Nephron progenitor cell (in vitro differentiated cells): ENCODE results near the gene RPAP3.

Experiments
- DNase-seq: peaks from one replicate; pipeline ENCODE4 v3.0.0; 2021
- H3K27ac Mint-ChIP-seq: 2 replicates; pipeline ENCODE4 v1.8.0; 2021; ENCODE audit warnings: mild to moderate bottlenecking, moderate library complexity, mixed read lengths
- H3K27me3 Mint-ChIP-seq: 2 replicates; pipeline ENCODE4 v1.8.0; 2021; ENCODE audit warnings: mild to moderate bottlenecking, low read depth, mixed read lengths; ENCODE audit not compliant: poor library complexity
- H3K36me3 Mint-ChIP-seq: 2 replicates; pipeline ENCODE4 v1.8.0; 2021; ENCODE audit warnings: low read depth, mixed read lengths
- H3K4me1 Mint-ChIP-seq: 2 replicates; pipeline ENCODE4 v1.8.0; 2021; ENCODE audit warnings: mixed read lengths
- H3K4me3 Mint-ChIP-seq: 2 replicates; pipeline ENCODE4 v1.8.0; 2021; ENCODE audit warnings: mild to moderate bottlenecking, moderate library complexity, mixed read lengths
- H3K9me3 Mint-ChIP-seq: 2 replicates; pipeline ENCODE4 v1.8.0; 2021; ENCODE audit warnings: mild to moderate bottlenecking, moderate library complexity, mixed read lengths
- TF ChIP-seq, protein P1 (sequence below): fragments of 200-600 bp; sonication (generic); IDR thresholded peaks from 2 replicates; pipeline ENCODE4 v1.5.0; 2021; ENCODE audit warnings: antibody characterized with exemption

The RPAP3 gene

DNA sequence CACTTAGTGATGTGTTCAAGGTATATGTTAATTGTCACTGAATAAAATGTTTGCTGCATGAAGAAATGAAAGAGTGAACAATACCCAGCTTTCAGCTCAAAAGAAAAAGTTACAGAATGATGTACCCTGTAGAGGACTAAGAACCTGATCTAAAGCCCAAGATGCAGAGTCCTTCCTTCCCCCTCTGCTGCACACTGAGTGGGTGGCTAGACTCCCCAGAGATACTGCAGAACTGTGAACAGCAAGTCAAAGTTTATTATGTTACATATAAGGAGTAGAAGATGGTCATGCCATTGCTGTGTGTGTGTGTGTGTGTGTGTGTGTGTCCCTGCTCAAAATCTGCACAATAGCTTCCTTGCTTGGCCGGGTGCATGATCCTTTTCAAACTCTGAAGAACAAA is 83.9 kb downstream of the RPAP3 start:
- TF ChIP-seq, protein P1, sequence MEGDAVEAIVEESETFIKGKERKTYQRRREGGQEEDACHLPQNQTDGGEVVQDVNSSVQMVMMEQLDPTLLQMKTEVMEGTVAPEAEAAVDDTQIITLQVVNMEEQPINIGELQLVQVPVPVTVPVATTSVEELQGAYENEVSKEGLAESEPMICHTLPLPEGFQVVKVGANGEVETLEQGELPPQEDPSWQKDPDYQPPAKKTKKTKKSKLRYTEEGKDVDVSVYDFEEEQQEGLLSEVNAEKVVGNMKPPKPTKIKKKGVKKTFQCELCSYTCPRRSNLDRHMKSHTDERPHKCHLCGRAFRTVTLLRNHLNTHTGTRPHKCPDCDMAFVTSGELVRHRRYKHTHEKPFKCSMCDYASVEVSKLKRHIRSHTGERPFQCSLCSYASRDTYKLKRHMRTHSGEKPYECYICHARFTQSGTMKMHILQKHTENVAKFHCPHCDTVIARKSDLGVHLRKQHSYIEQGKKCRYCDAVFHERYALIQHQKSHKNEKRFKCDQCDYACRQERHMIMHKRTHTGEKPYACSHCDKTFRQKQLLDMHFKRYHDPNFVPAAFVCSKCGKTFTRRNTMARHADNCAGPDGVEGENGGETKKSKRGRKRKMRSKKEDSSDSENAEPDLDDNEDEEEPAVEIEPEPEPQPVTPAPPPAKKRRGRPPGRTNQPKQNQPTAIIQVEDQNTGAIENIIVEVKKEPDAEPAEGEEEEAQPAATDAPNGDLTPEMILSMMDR = no peak
- H3K27me3 Mint-ChIP-seq = no peaks in the 10 kb centered on the region
- H3K36me3 Mint-ChIP-seq = peaks cover 52% of the 10 kb centered on the region
- no peak for DNase-seq
- peaks cover 18% of the 10 kb centered on the region for H3K9me3 Mint-ChIP-seq
- H3K4me1 Mint-ChIP-seq = no peaks in the 10 kb centered on the region
- no peak overlapping the region for H3K4me3 Mint-ChIP-seq
- no peak overlapping the region for H3K27ac Mint-ChIP-seq

GRCh38 chr12:47617476-47617875 is 88.4 kb downstream of the RPAP3 start:
- Mint-ChIP-seq H3K4me1 (no peaks in the 10 kb centered on the region), H3K27ac (no peak overlapping the region), H3K4me3 (no peak overlapping the region), H3K9me3 (peaks cover 24% of the 10 kb centered on the region), H3K36me3 (peaks cover 60% of the 10 kb centered on the region), H3K27me3 (no peaks in the 10 kb centered on the region)
- TF ChIP-seq, protein P1 = no peak
- no peak for DNase-seq

- H3K27me3 Mint-ChIP-seq = no peaks in the 10 kb centered on the region
- TF ChIP-seq, protein P1 = no peak
- no peak for DNase-seq
- no peaks in the 10 kb centered on the region for H3K4me1 Mint-ChIP-seq
- H3K27ac Mint-ChIP-seq = no peak overlapping the region
- H3K9me3 Mint-ChIP-seq = peaks cover 31% of the 10 kb centered on the region
- H3K4me3 Mint-ChIP-seq = no peak overlapping the region
- peaks cover 64% of the 10 kb centered on the region for H3K36me3 Mint-ChIP-seq
Observed at GRCh38 chr12:47616440-47616839, 89.4 kb downstream of the RPAP3 start.

GRCh38 chr12:47615711-47616110 is 90.1 kb downstream of the RPAP3 start:
- H3K27me3 Mint-ChIP-seq = no peaks in the 10 kb centered on the region
- TF ChIP-seq, protein P1 = no peak
- peaks cover 68% of the 10 kb centered on the region for H3K36me3 Mint-ChIP-seq
- DNase-seq = no peak
- H3K4me1 Mint-ChIP-seq = no peaks in the 10 kb centered on the region
- H3K4me3 Mint-ChIP-seq = no peak overlapping the region
- no peak overlapping the region for H3K27ac Mint-ChIP-seq
- peaks cover 35% of the 10 kb centered on the region for H3K9me3 Mint-ChIP-seq

DNA sequence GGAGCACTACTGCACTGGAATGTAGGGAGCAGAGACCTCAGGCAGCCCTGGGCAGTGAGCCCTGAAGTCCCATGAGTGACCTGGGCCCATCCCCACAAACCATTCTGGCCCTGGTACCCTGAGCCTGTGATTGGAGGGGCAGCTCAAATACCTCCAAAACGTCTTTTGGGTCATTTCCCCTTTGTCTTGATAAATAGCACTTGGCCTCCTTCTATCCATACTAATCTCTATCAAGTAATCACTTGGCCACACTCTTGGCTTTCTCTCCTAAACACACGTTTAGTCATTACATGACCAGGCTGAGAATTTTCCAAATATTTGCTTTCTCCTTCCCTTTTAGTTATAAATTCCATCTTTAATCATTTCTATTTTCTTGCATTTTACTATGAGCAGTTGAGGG is 91.3 kb downstream of the RPAP3 start:
- H3K27ac Mint-ChIP-seq = no peak overlapping the region
- TF ChIP-seq, protein P1 = no peak
- peaks cover 67% of the 10 kb centered on the region for H3K36me3 Mint-ChIP-seq
- H3K9me3 Mint-ChIP-seq = peaks cover 35% of the 10 kb centered on the region
- no peaks in the 10 kb centered on the region for H3K27me3 Mint-ChIP-seq
- H3K4me3 Mint-ChIP-seq = no peak overlapping the region
- no peaks in the 10 kb centered on the region for H3K4me1 Mint-ChIP-seq
- DNase-seq = no peak

DNA sequence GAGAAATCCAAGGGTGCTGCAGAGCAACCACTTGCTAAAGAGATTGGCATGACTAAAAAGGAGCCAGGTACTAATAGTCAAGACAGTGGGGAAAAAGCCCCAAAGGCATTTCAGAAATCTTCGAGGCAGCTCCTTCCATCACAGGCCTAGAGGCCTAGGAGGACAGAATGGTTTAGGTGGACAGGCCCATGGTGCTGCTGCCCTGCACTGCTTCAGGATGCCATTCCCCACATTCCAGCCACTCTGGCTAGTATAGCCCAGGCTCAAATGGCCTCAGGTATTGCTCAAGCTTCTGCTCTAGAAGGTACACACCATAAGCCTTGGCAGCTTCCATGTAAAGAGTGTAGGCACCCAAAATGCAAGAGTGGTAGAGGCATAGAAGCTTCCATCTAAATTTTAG is 92.9 kb downstream of the RPAP3 start:
- TF ChIP-seq, protein P1 = no peak
- Mint-ChIP-seq H3K4me1 (no peaks in the 10 kb centered on the region), H3K36me3 (peaks cover 74% of the 10 kb centered on the region), H3K27ac (no peak overlapping the region), H3K9me3 (peaks cover 41% of the 10 kb centered on the region), H3K4me3 (no peak overlapping the region), H3K27me3 (no peaks in the 10 kb centered on the region)
- no peak for DNase-seq
